ENCODE data around the gene SNAP25. TPM values are rescaled to one million over a fixed set of nuclear protein-coding genes. Genes with fewer than 3 reads are reported as not detected.

SNAP25 gene
- total RNA-seq, 1 donor from 2014 or later: 14.2 TPM

DNA sequence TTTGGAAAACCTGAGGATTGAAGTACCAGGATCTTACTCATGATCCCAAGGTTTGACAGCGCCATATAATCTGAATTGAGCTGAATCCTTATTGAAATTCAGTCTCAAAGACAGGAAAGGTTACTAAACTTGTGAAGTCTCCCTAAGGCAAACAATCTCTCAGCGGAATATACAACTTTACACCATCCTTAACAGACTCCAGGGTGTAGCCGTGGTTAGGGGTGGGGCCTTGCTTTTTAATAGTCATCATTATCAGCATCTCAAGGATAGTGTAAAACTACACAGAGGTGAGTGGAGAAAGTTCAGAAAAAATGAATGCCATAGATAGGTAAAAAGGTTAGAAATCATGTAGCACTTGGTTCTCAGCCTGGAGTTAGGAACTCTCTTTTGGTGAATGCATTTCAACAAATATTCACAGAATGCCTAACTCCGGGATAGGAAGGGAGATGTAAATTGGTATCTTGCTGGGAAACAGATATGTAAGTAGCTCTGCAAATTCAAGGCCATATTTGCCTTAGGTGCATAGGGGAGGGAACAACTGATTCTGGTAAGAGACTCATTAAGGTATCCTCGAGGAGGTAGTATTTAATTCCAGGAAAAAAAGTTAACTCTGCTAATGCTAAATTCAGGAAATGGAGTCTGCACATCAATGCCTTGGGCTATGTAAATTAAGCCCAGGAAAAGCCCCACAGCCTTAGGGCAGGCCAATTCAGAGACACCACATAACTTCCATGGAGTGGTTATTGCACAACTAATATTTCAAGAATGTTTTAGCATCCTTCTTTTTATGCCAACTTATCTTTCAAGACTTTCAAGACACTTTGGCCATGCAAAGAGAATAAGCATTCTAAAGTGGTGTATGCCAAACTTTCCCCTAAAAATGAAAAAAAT lies 61.6 kb downstream of the SNAP25 start:
- no peak overlapping the region for H3K4me3 Mint-ChIP-seq (ENCODE audit: low read depth)
- intact Hi-C loops (cut with micrococcal nuclease): no loop called here
- H3K27me3 Mint-ChIP-seq (ENCODE audit: low read depth): peaks cover 2% of the 10 kb centered on the region
- H3K4me1 Mint-ChIP-seq (ENCODE audit: low read depth): peaks cover 3% of the 10 kb centered on the region
- no peak overlapping the region for H3K27ac Mint-ChIP-seq
- no peaks in the 10 kb centered on the region for H3K9me3 Mint-ChIP-seq
- no peaks in the 10 kb centered on the region for H3K36me3 Mint-ChIP-seq (ENCODE audit: low read depth)
- DNase-seq (ENCODE audit: low spot score): no peak

DNA sequence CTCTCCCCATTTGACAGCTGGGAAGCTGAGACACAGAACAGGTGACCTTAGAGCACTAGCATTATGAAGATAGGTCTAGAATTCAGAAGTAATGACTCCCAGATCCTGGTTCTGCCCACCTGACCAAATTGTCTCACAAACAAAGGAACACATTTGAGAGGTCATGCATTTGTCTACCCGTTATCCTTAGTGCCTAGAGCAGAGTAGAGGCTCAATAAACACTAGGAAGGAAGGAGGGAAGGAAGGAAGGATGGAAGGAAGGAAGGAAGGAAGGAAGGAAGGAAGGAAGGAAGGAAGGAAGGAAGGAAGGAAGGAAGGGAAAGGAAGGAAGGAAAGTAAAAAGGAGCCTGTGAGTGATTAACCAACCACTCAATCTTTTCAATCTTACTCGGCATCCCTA lies 63.3 kb downstream of the SNAP25 start:
- Mint-ChIP-seq H3K27me3 (ENCODE audit: low read depth) (peaks cover 2% of the 10 kb centered on the region), H3K4me1 (ENCODE audit: low read depth) (peaks cover 3% of the 10 kb centered on the region), H3K4me3 (ENCODE audit: low read depth) (no peak overlapping the region), H3K36me3 (ENCODE audit: low read depth) (no peaks in the 10 kb centered on the region), H3K27ac (no peak overlapping the region), H3K9me3 (no peaks in the 10 kb centered on the region)
- intact Hi-C loops (cut with micrococcal nuclease): no loop called here
- no peak for DNase-seq (ENCODE audit: low spot score)

DNA sequence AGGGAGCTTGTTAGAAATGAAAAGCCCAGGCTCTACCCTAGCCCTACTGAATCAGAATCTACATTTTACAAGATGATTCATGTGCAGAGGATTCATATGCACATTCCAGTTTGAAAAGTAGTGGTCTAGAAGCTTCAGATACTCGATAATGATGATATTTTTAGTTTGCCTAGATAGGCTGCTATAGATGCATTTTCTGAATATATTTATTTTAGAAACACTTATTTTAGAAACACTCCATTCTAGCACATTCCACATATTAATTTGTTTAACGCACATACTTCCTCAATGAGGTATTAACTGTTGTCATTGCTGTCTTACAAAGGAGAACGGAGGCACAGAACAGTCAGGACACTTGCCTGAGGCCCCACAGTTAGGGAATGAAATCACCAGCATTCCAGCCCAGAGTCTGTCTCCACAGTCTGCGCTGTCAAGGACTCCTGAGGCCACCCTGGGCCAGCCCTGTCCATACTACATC lies 64.4 kb downstream of the SNAP25 start:
- Mint-ChIP-seq H3K36me3 (ENCODE audit: low read depth) (no peaks in the 10 kb centered on the region), H3K9me3 (no peaks in the 10 kb centered on the region), H3K27me3 (ENCODE audit: low read depth) (peaks cover 2% of the 10 kb centered on the region), H3K27ac (no peak overlapping the region), H3K4me3 (ENCODE audit: low read depth) (no peak overlapping the region), H3K4me1 (ENCODE audit: low read depth) (peaks cover 3% of the 10 kb centered on the region)
- intact Hi-C loops (cut with micrococcal nuclease): no loop called here
- no peak for DNase-seq (ENCODE audit: low spot score)

DNA sequence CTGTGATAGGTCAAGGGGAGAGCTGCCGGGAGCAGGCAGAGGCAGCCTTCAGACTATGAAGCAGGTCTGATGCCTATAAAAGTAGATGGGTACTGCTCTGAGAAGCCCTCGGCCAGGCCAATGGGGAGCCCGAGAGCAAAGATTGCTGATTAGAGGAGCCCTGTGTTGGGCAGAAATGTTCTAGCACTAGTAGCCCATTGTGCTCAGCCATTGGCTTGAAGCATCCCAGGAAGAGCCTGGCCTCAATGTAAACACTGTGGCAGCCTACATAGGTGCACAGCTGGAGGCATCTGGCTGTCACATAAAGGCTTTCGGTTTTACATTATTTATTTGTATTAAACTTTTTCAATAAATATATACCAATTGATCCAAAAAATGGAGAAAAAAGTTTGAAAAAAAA lies 67.7 kb downstream of the SNAP25 start:
- no peak for DNase-seq (ENCODE audit: low spot score)
- no peak overlapping the region for H3K27ac Mint-ChIP-seq
- no peaks in the 10 kb centered on the region for H3K36me3 Mint-ChIP-seq (ENCODE audit: low read depth)
- no peaks in the 10 kb centered on the region for H3K4me1 Mint-ChIP-seq (ENCODE audit: low read depth)
- H3K4me3 Mint-ChIP-seq (ENCODE audit: low read depth): no peak overlapping the region
- H3K27me3 Mint-ChIP-seq (ENCODE audit: low read depth): peaks cover 3% of the 10 kb centered on the region
- H3K9me3 Mint-ChIP-seq: no peaks in the 10 kb centered on the region
- intact Hi-C loops (cut with micrococcal nuclease): no loop called here

- Mint-ChIP-seq H3K27ac (no peak overlapping the region), H3K36me3 (ENCODE audit: low read depth) (no peaks in the 10 kb centered on the region), H3K27me3 (ENCODE audit: low read depth) (peaks cover 3% of the 10 kb centered on the region), H3K9me3 (no peaks in the 10 kb centered on the region), H3K4me3 (ENCODE audit: low read depth) (no peak overlapping the region), H3K4me1 (ENCODE audit: low read depth) (no peaks in the 10 kb centered on the region)
- intact Hi-C loops (cut with micrococcal nuclease): no loop called here
- DNase-seq (ENCODE audit: low spot score): no peak
Observed at GRCh38 chr20:10288421-10288820, 69.8 kb downstream of the SNAP25 start.

GRCh38 chr20:10288954-10289646 lies 70.5 kb downstream of the SNAP25 start:
- H3K9me3 Mint-ChIP-seq: no peaks in the 10 kb centered on the region
- no peaks in the 10 kb centered on the region for H3K4me1 Mint-ChIP-seq (ENCODE audit: low read depth)
- H3K36me3 Mint-ChIP-seq (ENCODE audit: low read depth): no peaks in the 10 kb centered on the region
- H3K27me3 Mint-ChIP-seq (ENCODE audit: low read depth): peaks cover 3% of the 10 kb centered on the region
- H3K27ac Mint-ChIP-seq: no peak overlapping the region
- H3K4me3 Mint-ChIP-seq (ENCODE audit: low read depth): no peak overlapping the region
- no peak for DNase-seq (ENCODE audit: low spot score)
- intact Hi-C loops (cut with micrococcal nuclease): no loop called here

GRCh38 chr20:10291568-10292248 lies 73.1 kb downstream of the SNAP25 start:
- no peak overlapping the region for H3K27ac Mint-ChIP-seq
- H3K36me3 Mint-ChIP-seq (ENCODE audit: low read depth): no peaks in the 10 kb centered on the region
- H3K4me1 Mint-ChIP-seq (ENCODE audit: low read depth): no peaks in the 10 kb centered on the region
- no peaks in the 10 kb centered on the region for H3K9me3 Mint-ChIP-seq
- intact Hi-C loops (cut with micrococcal nuclease): no loop called here
- no peak overlapping the region for H3K4me3 Mint-ChIP-seq (ENCODE audit: low read depth)
- no peak for DNase-seq (ENCODE audit: low spot score)
- peaks cover 11% of the 10 kb centered on the region for H3K27me3 Mint-ChIP-seq (ENCODE audit: low read depth)

DNA sequence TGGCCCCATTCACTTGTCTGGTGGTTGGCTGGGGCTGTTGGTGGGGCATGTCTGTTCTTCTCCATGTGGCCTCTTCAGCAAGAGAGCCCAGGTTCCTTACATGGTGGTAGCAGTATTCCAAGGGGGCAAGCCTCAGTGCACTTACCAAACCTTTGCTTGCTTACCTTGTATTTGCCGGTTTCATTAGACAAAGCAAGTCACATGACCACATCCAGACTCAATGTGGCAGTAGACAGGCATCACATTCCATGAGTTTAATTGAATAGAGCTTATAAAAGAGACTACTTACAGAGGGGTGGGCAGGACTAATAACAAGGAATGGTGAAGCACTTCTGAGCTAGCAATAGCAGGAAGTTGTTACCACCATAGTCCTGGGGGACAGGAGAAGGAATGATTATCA lies 78.6 kb downstream of the SNAP25 start:
- H3K9me3 Mint-ChIP-seq: no peaks in the 10 kb centered on the region
- H3K4me1 Mint-ChIP-seq (ENCODE audit: low read depth): peaks cover 7% of the 10 kb centered on the region
- no peaks in the 10 kb centered on the region for H3K36me3 Mint-ChIP-seq (ENCODE audit: low read depth)

DNA sequence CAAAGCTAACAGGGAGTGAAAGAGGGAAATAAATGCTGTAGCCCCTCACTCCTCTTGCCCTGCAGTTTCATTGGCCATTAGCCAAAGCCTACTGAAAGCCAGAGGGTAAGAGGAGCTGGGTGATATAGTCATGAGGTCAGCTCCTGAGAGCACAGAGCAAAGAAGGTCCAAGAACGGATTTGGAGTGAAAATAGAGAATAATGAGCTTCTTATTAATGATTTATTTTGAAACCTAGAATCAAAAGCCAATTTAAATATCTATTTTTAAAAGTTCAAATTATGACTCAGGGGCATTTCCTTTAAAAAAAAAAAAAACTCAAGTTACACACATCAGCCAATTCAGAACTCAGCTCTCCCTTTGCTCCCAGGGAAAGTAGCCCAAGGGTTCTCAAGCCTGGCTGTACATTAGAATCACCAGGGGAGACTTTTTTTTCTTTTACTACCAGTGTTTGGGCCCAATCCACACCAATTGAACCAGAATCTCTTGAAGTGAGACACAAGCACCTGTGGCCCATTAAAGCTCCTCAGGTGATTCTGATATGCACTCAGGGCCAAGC lies 79.1 kb downstream of the SNAP25 start:
- intact Hi-C loops (cut with micrococcal nuclease): no loop called here
- no peak for DNase-seq (ENCODE audit: low spot score)
- peaks cover 7% of the 10 kb centered on the region for H3K4me1 Mint-ChIP-seq (ENCODE audit: low read depth)
- no peak overlapping the region for H3K4me3 Mint-ChIP-seq (ENCODE audit: low read depth)
- H3K27ac Mint-ChIP-seq: no peak overlapping the region
- no peaks in the 10 kb centered on the region for H3K9me3 Mint-ChIP-seq
- H3K36me3 Mint-ChIP-seq (ENCODE audit: low read depth): no peaks in the 10 kb centered on the region
- peaks cover 30% of the 10 kb centered on the region for H3K27me3 Mint-ChIP-seq (ENCODE audit: low read depth)

More for the DNA sequence above, 78.6 kb downstream of the SNAP25 start:
- Mint-ChIP-seq H3K4me3 (ENCODE audit: low read depth) (no peak overlapping the region), H3K27ac (no peak overlapping the region), H3K27me3 (ENCODE audit: low read depth) (peaks cover 29% of the 10 kb centered on the region)
- no peak for DNase-seq (ENCODE audit: low spot score)
- intact Hi-C loops (cut with micrococcal nuclease): no loop called here

GRCh38 chr20:10300582-10301446 lies 82.2 kb downstream of the SNAP25 start:
- Mint-ChIP-seq H3K4me3 (ENCODE audit: low read depth) (no peak overlapping the region), H3K27ac (no peak overlapping the region), H3K36me3 (ENCODE audit: low read depth) (no peaks in the 10 kb centered on the region), H3K27me3 (ENCODE audit: low read depth) (peaks cover 45% of the 10 kb centered on the region), H3K9me3 (no peaks in the 10 kb centered on the region), H3K4me1 (ENCODE audit: low read depth) (peaks cover 11% of the 10 kb centered on the region)
- no peak for DNase-seq (ENCODE audit: low spot score)
- intact Hi-C loops (cut with micrococcal nuclease): no loop called here

DNA sequence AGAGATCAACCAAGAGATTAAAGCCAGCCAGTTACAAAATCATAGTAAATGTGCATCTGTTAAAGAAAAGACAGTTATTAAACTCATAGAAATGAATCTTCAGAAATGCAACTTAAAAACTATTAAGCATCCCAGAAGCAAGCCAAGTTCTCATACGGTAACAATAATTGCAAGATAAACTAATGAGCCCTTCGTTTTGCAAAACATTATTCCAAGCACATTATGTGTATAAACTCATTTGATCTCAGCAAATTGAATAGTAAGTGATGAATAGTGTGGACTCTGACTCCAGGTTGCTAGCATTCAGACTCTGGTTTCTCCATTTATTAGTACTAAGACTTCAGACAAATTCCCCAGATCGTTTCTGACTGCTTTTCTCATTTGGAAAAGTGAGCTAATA lies 85.2 kb downstream of the SNAP25 start:
- DNase-seq (ENCODE audit: low spot score): no peak
- no peaks in the 10 kb centered on the region for H3K9me3 Mint-ChIP-seq
- intact Hi-C loops (cut with micrococcal nuclease): no loop called here
- peaks cover 52% of the 10 kb centered on the region for H3K27me3 Mint-ChIP-seq (ENCODE audit: low read depth)
- peaks cover 12% of the 10 kb centered on the region for H3K36me3 Mint-ChIP-seq (ENCODE audit: low read depth)
- H3K27ac Mint-ChIP-seq: no peak overlapping the region
- peaks cover 24% of the 10 kb centered on the region for H3K4me1 Mint-ChIP-seq (ENCODE audit: low read depth)
- H3K4me3 Mint-ChIP-seq (ENCODE audit: low read depth): no peak overlapping the region

Data from activated T-helper 2 cell treated with anti-CD3 and anti-CD28 coated beads, Interferon-gamma antibody, Interleukin-2, Interleukin-4, amounts not matched to agents 10 μg/mL and 5 μg/mL and 100 μg/mL, durations not matched to agents 14 hours and 24 hours and 36 hours (primary cell).